AG08396 (cell line): ENCODE results near the gene MYB.

Experiments used
- DNase-seq: peaks from one replicate; pipeline ENCODE4 v3.0.0; 2012; ENCODE audit warnings: low spot score, mixed read lengths

MYB gene

DNA sequence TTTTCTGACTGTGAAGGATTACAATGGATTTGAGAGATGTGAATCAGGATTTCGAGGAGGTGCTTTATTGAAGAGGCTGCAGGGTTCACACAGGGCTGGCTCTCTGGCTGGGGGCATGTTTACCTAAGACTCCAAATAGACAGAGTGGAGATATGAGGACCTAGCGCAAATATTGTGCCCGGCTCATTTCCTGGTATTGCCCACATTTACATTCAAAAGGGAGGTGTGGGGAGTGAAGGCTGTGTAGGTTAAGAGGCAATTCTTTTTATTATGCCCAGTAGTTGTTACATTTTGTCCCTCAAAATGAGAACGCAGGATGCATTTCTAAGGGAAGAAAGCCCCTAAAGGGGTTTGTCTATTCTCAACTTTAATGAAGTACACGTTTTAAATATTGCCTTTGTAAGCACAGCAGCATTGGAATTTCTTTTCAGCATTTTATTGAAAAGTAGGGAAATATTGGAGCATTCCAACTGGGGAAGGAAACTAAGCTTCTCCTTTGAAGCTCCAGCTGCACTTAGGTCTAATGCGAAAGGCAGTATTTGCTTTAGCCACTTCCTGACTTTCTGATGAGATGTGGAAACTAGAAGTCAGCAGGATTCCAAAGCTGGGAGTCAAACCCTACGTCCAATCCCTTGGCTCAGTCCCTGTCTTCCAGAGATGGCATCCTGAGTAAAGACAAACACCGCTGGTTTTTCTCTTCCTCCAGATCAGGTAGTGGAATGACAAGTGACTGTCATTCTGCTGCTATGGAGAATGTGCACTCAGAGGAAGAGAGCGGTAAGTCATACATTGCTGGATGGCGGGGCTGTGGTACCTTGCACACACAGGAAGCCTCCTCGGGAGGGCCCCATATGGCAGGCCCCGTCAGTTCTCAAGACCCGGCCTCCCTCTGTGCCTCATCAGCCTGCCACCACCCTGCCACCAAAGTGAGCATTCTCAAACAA is 70.7 kb downstream of the MYB start:
- no peak for DNase-seq

DNA sequence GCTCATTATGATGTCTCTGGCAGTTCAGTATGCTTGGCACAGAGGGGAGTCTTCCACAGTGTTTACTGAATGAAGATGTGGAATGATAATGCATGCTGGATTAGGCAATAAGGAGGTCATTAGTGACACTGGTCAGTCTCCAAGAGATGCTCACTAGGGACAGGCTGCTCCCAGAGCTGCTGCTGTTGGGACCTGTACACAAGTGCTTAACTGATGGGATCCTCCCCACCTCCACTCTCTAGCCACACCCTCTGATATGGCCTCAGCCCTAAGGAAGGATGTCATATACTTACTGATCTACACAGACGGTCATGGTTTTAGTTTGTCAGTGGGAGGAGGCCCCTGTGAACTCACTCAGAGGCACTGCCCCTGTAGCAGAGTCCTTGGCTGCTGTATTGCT is 73.4 kb downstream of the MYB start:
- DNase-seq, result no peak

DNA sequence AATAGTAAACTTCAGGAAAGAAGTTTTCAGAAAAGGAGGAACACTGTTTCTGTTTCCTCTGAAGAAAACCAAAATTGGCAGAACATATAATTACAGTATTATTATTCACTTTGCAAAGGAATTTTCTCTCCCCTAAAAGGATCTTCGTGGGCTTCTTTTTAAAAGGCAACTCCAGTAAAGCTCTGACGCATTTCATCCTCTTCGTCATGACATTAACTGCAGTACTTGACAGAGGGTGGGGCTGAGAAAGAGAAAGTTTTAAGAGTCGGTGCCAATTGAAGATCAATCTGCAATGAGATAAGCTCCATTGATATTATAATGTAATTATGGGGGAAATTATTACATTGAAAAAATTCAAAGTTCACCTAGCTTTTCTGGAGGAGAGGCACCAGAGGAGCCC is 75.8 kb downstream of the MYB start:
- DNase-seq, result no peak

DNA sequence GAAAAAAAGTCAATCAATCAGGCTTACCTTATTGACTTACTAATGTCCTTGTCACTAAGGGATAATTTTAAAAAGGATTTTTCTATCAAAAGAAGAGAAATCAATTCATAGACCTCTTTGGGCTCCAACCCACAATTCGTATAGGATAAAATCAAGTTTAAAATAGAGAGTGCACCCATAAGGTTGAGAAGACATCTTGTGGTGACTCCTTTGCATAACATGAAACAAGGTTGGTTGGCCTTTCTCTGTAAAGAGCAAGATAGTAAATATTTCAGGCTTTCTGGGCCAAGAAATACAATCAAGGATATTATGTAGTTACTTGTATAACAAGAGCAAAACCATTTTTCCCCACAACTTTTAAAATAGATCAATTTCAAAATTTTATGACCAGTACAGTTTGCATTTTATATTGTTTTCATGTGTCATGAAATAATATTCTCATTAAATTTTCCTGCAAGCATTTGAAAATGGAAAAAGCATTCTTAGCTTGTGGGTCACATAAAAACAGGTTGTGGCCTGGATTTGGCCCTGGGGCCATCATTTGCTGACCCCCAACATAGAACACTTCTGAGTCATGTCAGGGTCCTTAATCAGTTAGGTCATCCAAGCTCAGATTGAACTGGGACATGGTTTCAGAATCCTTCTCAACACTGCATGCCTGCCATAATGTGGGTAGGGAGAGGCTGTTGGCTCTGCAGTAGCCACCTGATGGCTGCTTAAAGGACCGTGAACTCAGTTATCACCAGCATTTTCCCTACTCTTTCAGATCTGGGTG is 76.7 kb downstream of the MYB start:
- no peak for DNase-seq

DNA sequence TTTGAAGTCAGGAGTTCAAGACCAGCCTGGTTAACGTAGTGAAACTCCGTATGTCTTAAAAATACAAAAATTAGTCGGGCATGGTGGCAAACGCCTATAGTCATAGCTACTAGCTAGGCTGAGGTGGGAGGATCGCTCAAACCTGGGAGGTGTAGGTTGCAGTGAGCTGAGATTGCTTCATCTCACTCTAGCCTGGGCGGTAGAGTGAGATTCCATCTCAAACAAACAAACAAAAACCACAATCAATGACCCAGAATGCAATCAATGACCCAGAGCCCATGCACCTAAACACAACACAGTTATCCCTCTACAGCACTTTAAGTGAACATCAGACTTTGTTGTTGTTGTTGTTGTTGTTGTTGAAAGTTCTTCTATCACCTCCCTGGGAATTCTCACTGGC is 77.9 kb downstream of the MYB start:
- no peak for DNase-seq

DNA sequence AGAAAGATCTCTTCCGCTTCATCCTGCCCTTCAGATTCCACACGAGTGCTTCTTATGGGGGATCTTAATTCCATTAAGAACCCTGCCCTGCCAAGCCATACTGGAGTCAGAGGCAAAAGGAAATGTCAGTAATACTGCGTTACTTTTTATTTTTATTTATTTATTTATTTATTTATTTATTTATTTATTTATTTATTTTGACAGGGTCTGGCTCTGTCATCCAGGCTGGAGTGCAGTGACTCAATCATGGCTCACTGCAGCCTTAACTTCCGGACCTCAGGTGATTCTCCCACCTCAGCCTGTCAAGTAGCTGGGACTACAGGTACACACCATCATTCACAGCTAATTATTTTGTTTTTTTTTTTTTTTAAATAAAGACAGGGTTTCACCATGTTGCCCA is 79.5 kb downstream of the MYB start:
- no peak for DNase-seq

DNA sequence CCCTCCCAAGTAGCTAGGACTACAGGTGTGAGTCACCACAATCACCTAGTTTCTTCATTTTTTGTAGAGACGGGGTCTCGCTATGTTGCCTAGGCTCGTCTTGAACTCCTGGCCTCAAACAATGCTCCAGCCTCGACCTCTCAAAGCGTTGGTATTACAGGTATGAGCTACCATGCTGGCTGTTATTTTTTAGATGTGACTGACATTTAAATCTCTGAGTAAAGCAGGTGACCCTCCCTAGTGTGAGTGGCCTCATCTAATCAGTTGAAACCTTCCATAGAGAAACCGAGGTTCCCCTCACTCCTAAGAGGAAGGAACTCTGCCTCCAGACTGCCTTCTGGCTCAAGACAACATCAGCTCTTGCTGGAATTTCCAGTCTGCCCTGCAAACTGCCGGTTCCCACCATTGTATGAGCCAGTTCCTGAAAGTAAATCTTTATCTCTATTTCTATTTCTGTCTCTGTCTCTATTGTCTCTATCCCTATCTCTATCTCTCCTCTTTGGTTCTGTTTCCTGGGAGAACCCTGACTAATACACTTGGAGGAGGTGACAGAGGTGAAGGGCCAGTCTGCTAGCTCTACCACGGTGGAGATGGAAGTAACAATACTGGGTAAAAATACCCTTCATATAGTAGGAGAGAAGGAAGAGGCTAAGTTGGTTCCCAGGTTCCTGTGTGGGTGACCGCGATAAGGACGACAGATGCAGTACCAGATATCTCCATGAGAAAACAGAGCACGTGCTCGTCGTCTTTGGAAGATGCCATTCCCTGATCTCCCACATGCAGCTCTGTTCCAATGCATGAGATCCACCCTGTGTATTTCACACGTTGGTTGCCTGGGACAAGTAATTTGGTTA is 81.0 kb downstream of the MYB start:
- DNase-seq, result no peak

DNA sequence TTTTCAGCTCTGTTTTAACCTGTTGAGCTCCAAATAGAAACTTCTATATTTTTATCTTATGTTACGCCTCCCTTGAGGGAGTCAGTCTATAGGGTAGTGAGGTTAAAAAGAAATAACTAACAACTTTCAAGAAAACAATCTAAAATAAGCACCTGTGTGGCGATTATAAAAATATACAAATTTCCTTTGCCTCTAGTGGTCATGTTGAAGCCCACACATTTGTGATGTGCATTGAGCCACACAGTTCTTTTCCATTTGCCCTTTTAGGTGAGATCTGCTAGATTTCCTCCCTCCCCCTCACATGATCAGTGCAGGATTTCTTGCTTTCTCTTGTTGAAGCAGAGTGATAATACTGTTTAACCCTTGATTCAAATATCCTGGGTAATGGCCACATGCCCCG is 84.2 kb downstream of the MYB start:
- no peak for DNase-seq

DNA sequence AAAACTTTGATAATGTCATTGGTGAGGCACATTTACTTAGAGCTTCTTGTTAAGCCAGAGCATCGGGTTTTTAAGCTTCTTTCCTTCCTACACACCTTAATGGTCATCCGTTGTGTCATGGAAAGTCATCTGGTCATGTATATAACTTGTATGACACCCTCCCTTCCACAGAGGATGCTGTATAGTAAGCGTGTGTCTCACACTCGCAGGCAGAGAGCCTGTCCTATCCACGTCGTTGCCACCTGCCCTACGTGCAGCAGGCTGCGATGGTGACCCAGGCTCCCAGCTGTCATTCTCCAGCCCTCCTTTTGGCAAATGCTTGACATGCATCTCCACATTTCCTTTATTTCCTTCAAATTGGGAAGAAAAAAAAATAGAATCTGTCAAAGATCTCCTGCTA is 85.6 kb downstream of the MYB start:
- DNase-seq, result no peak

DNA sequence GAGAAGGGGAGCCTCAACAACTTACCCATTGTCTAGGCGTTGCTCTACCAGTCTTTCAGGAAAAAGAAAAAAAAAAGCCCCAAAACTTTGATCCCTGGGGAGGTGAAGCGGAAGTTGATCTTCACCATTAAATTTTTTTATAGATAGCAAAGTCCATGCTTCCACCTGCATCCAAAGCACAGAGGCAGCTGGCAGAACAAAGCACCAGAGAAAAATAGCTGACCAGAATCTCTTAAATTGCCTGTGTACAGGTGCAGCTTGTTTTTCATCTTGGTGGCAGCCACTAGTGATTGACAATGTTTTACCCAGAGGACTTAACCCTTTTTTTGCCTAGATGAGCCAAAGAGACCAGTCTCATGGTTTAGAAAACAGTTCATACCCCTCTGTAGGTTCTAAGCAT is 86.0 kb downstream of the MYB start:
- no peak for DNase-seq

DNA sequence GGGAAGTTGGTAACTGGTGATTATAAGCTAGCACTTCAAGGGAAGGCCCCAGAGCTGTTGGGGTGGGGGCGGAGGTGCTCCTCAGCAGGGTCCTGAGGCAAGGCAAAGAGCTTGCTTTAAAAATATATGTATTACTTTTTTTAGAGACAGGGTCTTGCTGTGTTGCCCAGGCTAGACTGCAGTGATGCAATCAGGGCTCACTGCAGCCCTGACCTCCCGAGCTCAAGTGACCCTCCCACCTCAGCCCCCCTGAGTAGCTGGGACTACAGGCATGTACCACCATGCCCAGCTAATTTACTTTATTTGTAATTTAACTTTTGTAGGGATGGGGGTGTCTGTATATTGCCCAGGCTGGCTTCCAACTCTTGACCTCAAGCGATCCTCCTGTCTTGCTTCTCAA is 87.2 kb downstream of the MYB start:
- DNase-seq, result no peak

DNA sequence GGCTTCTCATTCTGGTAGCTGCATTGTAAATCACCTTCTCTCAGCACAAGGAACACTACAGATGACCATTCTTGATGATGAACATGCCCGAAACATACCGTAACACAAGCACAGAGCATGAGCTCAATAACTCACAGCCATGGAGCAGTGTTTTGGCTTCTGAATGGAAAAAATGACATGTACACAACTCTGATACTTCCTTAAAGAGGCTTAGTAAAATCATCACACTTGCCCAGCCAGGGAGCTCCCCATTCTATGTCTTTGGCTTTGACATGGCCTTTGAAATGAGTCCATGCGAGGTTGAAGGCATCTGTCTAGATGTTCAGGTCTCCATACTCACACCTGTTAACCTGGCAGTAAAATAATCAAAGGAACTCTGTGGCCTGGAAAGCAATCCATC is 87.6 kb downstream of the MYB start:
- DNase-seq, result no peak
